Skeletal muscle tissue (tissue), 4 donors: ENCODE results near the gene MCF2L2. TPM values are rescaled to one million over a fixed set of nuclear protein-coding genes. Genes with fewer than 3 reads are reported as not detected.

Experiments used
- H3K27ac ChIP-seq: one replicate; pipeline ENCODE4 v1.7.0; 2013; ENCODE audit warnings: mild to moderate bottlenecking, low read depth, low read length, inconsistent platforms
- H3K27me3 ChIP-seq, 3 donors: one replicate each; pipeline ENCODE4 v1.7.0; 2013; ENCODE audit warnings: low read length in 3 of 3; ENCODE audit not compliant: control insufficient read depth in 3 of 3, insufficient read depth in 3 of 3
- H3K36me3 ChIP-seq, 3 donors: one replicate each; pipeline ENCODE4 v1.7.0; 2013; ENCODE audit warnings: low read length in 3 of 3; ENCODE audit not compliant: control insufficient read depth in 3 of 3, insufficient read depth in 3 of 3
- H3K4me1 ChIP-seq, 3 donors: one replicate each; pipeline ENCODE4 v1.7.0; 2013; ENCODE audit warnings: low read length in 3 of 3, mild to moderate bottlenecking in 3 of 3; ENCODE audit not compliant: control insufficient read depth in 3 of 3, insufficient read depth in 3 of 3
- H3K4me3 ChIP-seq, 3 donors: one replicate each; pipeline ENCODE4 v1.7.0; 2013; ENCODE audit warnings: low read length in 3 of 3
- H3K9ac ChIP-seq, 3 donors: one replicate each; pipeline ENCODE4 v1.7.0; 2013; ENCODE audit warnings: low read length in 3 of 3, mild to moderate bottlenecking in 3 of 3, moderate library complexity in 2 of 3, low read depth in 1 of 3
- H3K9me3 ChIP-seq, 3 donors: one replicate each; pipeline ENCODE4 v1.7.0; 2013; ENCODE audit warnings: low read length in 3 of 3; ENCODE audit not compliant: control insufficient read depth in 3 of 3
- total RNA-seq: library from RNA; depleted of rRNA; stranded (reverse); fragments of >200 nt; gene quantifications from one replicate; pipeline ENCODE4 v1.2.3, GENCODE V29; 2014
- donor health status: Osteomylitis.

MCF2L2 gene
- total RNA-seq, 1 donor from 2014 or later, result under 0.01 TPM

- H3K9ac ChIP-seq, result no peak overlapping the region
- no peaks in the 10 kb centered on the region for H3K27me3 ChIP-seq
- no peak overlapping the region for H3K4me3 ChIP-seq
- H3K27ac ChIP-seq, result no peak overlapping the region
- no peaks in the 10 kb centered on the region for H3K36me3 ChIP-seq
- H3K4me1 ChIP-seq, result peaks cover 40 to 73% (median 66%) of the 10 kb centered on the region in 3 donors
- no peaks in the 10 kb centered on the region for H3K9me3 ChIP-seq
These were observed 126.4 kb downstream of the MCF2L2 start for GRCh38 chr3:183301937-183302580.

GRCh38 chr3:183300996-183301562 is 127.3 kb downstream of the MCF2L2 start:
- peak overlapping the region; percentile 29 for H3K27ac ChIP-seq
- H3K4me1 ChIP-seq, result peaks cover 41 to 76% (median 69%) of the 10 kb centered on the region in 3 donors

GRCh38 chr3:183299976-183300375 is 128.4 kb downstream of the MCF2L2 start:
- Histone ChIP-seq H3K9me3 (no peaks in the 10 kb centered on the region), H3K27ac (peak overlapping the region; percentile 90), H3K27me3 (no peaks in the 10 kb centered on the region), H3K4me1 (peaks cover 45 to 83% (median 77%) of the 10 kb centered on the region in 3 donors), H3K36me3 (peaks cover 0 to 8% (median 5%) of the 10 kb centered on the region in 3 donors), H3K4me3 (no peak overlapping the region), H3K9ac (no peak overlapping the region)

More at GRCh38 chr3:183300996-183301562, 127.3 kb downstream of the MCF2L2 start:
- no peaks in the 10 kb centered on the region for H3K27me3 ChIP-seq
- H3K36me3 ChIP-seq, result peaks cover 0 to 7% (median 5%) of the 10 kb centered on the region in 3 donors
- no peak overlapping the region for H3K9ac ChIP-seq
- H3K4me3 ChIP-seq, result no peak overlapping the region
- H3K9me3 ChIP-seq, result no peaks in the 10 kb centered on the region

GRCh38 chr3:183298701-183299153 is 129.7 kb downstream of the MCF2L2 start:
- Histone ChIP-seq H3K27me3 (no peaks in the 10 kb centered on the region), H3K9ac (peak overlapping the region; percentile 14 to 60 (median 52)), H3K4me3 (peak overlapping the region in 2 of 3 donors; percentile 37 to 41), H3K36me3 (peaks cover 0 to 8% (median 7%) of the 10 kb centered on the region in 3 donors), H3K27ac (peak overlapping the region; percentile 90), H3K9me3 (no peaks in the 10 kb centered on the region), H3K4me1 (peaks cover 42 to 81% (median 69%) of the 10 kb centered on the region in 3 donors)

GRCh38 chr3:183296944-183297343 is 131.5 kb downstream of the MCF2L2 start:
- H3K4me3 ChIP-seq, result peak overlapping the region in 1 of 3 donors; percentile 41
- peaks cover 0 to 8% (median 7%) of the 10 kb centered on the region in 3 donors for H3K36me3 ChIP-seq
- peak overlapping the region in 2 of 3 donors; percentile 11 to 35 for H3K9ac ChIP-seq
- peaks cover 35 to 67% (median 54%) of the 10 kb centered on the region in 3 donors for H3K4me1 ChIP-seq
- H3K27ac ChIP-seq, result peak overlapping the region; percentile 90
- H3K27me3 ChIP-seq, result no peaks in the 10 kb centered on the region
- no peaks in the 10 kb centered on the region for H3K9me3 ChIP-seq

- H3K36me3 ChIP-seq, result peaks cover 0 to 11% (median 7%) of the 10 kb centered on the region in 3 donors
- H3K27me3 ChIP-seq, result no peaks in the 10 kb centered on the region
- H3K27ac ChIP-seq, result peak overlapping the region; percentile 90
- no peak overlapping the region for H3K4me3 ChIP-seq
- H3K4me1 ChIP-seq, result peaks cover 33 to 62% (median 54%) of the 10 kb centered on the region in 3 donors
- H3K9ac ChIP-seq, result no peak overlapping the region
- H3K9me3 ChIP-seq, result no peaks in the 10 kb centered on the region
These were observed 133.2 kb downstream of the MCF2L2 start for GRCh38 chr3:183295211-183295610.

- H3K36me3 ChIP-seq, result peaks cover 0 to 11% (median 7%) of the 10 kb centered on the region in 3 donors
- no peaks in the 10 kb centered on the region for H3K27me3 ChIP-seq
- no peak overlapping the region for H3K27ac ChIP-seq
- H3K9ac ChIP-seq, result no peak overlapping the region
- no peak overlapping the region for H3K4me3 ChIP-seq
- no peaks in the 10 kb centered on the region for H3K9me3 ChIP-seq
- H3K4me1 ChIP-seq, result peaks cover 23 to 52% (median 44%) of the 10 kb centered on the region in 3 donors
These were observed 134.5 kb downstream of the MCF2L2 start for GRCh38 chr3:183293966-183294365.

GRCh38 chr3:183291497-183292031 is 136.9 kb downstream of the MCF2L2 start:
- Histone ChIP-seq H3K27me3 (no peaks in the 10 kb centered on the region), H3K4me1 (peaks cover 13 to 33% (median 29%) of the 10 kb centered on the region in 3 donors), H3K36me3 (peaks cover 0 to 9% (median 6%) of the 10 kb centered on the region in 3 donors), H3K9ac (no peak overlapping the region), H3K27ac (peak overlapping the region; percentile 55), H3K4me3 (no peak overlapping the region), H3K9me3 (no peaks in the 10 kb centered on the region)

GRCh38 chr3:183290216-183290615 is 138.2 kb downstream of the MCF2L2 start:
- H3K9me3 ChIP-seq, result no peaks in the 10 kb centered on the region

More at GRCh38 chr3:183290216-183290615, 138.2 kb downstream of the MCF2L2 start:
- Histone ChIP-seq H3K27me3 (no peaks in the 10 kb centered on the region), H3K27ac (peak overlapping the region; percentile 55), H3K9ac (no peak overlapping the region), H3K4me3 (peak overlapping the region; percentile 3 to 35 (median 19)), H3K4me1 (peaks cover 20 to 29% (median 28%) of the 10 kb centered on the region in 3 donors), H3K36me3 (peaks cover 0 to 3% (median 2%) of the 10 kb centered on the region in 3 donors)
